GM12801 (cell line): ENCODE data around the gene RARB.

Experiments
- CTCF ChIP-seq: IDR thresholded peaks from one replicate; pipeline ENCODE4 v1.5.1; 2011; ENCODE audit warnings: control low read depth; ENCODE audit not compliant: insufficient read length; ENCODE audit errors: extremely low read depth

RARB gene

GRCh38 chr3:25423780-25424588, 4.1 kb upstream of the RARB start:
- TF ChIP-seq CTCF, result no peak

GRCh38 chr3:25424614-25425013, 3.4 kb upstream of the RARB start:
- TF ChIP-seq CTCF, result no peak

GRCh38 chr3:25426408-25426807, 1.7 kb upstream of the RARB start:
- no peak for TF ChIP-seq CTCF

GRCh38 chr3:25427155-25427554, 908 bp upstream of the RARB start:
- no peak for TF ChIP-seq CTCF

GRCh38 chr3:25427563-25427941, 511 bp upstream of the RARB start:
- TF ChIP-seq CTCF, result no peak

- no peak for TF ChIP-seq CTCF
Measured at GRCh38 chr3:25428789-25429335, 799 bp downstream of the RARB start.

- no peak for TF ChIP-seq CTCF
Measured at GRCh38 chr3:25429361-25430286, 1.6 kb downstream of the RARB start.
